ENCODE data around the gene ATG4D.
A peak's percentile ranks its signal among the peaks of the same experiment; 100 is the strongest.
"Not testable (repeated sequence)": the region's sequence is repeated elsewhere in the genome, so short reads cannot be mapped to it uniquely, and the experiment has no call there.

ATG4D gene

GRCh38 chr19:10553087-10553667 is 9.5 kb downstream of the ATG4D start:
- DNase-seq, result no peak

- DNase-seq, result no peak
Observed at GRCh38 chr19:10553943-10554381, 10.3 kb downstream of the ATG4D start.

DNA sequence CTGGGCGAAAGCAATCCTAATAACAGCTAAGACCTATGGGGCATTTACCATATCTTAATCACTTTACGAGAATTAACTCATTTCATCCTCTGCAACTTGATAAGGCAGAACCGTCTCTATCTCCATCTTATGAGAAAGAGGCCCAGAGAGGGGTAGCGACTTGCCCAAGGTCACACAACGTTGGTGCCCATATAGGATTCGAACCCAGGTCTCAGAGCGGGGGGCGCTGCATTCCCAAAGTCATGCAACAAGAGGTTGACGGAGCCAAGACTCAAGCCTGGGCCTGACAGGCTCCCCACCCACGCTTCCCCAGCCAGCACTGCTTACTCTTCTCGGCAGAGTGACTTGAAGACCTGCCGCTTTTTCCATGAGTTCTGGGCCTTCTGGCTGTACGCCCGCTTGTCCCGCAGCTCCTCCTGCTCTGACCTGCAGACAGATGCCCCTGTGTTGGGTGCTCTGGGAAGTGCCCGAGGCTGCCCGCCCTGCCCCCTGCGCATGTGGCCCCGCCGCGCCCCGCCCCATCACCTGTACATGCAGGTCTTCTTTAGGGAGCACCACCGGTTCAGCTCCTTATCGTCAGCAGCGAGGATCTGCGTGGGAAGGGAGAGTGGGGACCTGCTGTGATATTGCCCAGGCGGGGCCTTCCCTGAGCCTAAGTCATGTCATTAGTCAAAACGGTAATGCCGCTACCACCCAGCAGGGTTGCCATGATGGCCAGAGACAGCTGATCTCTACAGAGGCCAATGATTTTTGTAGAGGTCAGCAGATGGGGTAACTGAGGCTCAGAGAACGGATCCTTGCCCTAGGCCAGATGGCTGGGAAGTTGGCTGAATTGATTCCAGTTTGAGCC is 11.3 kb downstream of the ATG4D start:
- no peak for DNase-seq

- no peak for DNase-seq
Observed at GRCh38 chr19:10555610-10555973, 11.9 kb downstream of the ATG4D start.

DNA sequence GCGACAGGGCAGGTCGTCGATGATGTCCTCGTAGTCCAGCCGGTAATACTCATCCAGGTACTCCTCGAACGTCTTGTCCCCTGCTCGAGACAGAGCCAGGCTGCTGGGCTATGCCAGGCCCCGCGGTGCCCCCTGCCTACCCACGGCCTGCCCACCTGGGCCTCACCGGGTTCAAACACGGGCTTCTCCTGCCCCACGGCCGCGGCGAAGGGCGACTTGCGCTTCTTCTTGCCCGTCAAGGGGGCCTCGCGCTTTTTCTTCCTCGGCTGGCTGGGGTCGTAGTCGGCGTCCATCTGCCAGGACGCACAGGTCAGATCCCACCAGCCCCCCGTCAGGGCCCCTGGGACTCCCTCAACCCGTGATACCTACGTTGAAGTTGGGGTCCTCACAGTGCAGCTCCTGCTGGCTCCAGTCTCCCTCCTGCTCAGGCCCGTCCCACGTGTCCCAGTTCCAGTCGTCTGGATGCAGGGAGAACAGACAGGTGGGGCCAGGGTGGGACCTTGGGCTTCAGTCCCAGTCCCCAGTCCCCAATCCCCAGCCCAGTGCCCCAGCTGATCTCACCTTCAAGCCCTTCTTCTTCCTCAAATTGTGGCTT is 14.0 kb downstream of the ATG4D start:
- no peak for DNase-seq

- DNase-seq, result no peak
Observed at GRCh38 chr19:10560154-10560553, 16.4 kb downstream of the ATG4D start.

GRCh38 chr19:10562609-10563008 is 18.9 kb downstream of the ATG4D start:
- no peak for DNase-seq

DNA sequence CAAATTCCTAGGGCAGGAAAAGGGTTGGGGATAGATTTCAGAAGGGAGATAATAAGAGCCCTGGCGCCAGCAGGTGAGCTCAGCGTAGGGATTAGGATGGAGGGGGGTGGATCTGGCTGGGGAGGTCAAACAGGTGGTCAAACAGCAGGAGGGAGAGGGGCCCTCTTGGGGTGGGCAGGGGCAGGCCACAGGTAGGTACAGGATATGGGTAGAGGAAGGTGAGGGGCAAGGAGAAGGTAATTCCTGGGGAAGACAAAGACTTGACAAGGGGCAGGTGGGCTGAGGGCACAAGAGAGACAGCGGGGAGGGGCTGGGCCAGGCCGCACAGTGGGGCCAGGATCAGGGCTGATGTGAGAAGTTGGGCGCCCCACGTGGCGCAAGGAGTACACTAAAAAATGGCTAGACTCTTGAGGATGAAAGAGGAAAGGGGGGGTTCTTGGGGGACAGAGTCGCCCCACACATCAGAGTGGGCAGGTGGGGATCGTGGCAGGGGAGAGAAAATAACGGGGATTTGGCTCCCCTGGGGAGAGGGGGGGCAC is 21.4 kb downstream of the ATG4D start:
- peak in 1 of 2 donors; percentile 39 for DNase-seq

DNA sequence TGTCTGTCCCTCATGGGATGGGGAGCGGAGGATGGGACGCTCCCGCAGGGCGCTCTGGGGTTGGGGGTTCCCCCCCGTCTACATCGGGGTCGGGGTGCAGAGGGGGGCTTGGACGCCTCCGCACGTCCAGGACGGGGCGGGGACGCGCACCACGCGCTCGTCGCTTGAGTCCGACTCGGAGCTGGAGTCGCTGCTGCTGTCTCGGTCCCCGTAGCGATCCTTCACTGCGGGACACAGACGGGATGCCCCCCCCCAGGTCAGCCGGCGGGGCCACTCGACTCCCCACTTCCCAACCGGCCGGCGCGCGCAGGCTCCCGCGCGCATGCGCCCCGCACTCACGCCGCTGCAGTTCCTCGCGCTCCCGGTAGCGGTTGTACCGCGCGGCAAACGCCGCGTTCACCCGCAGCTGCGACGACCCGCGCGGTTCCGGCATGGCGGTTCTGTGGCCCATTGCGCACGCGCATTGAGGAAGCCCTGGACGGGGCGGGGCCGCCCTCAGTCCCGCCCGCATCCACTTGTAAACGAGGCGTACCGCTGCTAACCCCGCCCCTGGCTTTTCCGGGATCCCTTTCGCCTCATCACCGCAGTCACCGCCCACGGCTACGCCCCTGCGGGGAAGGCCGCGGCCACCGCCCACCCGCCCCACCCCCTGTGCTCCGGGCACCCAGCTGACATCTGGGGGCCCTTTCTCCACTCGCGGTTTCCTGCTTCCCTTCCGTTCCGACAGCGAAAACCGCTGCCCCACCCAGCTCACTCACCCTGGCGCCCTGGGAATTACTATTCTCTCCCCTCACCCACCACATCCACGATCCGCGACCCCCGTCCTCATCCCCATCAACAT is 22.1 kb downstream of the ATG4D start, which contains the start of gene KRI1:
Gene KRI1, minus strand, starts transcription at position 444 of the 841 bp plus-strand sequence. Its CDS starts 11 bp downstream, at position 433.
- DNase-seq, result peak; percentile 97 to 99

DNA sequence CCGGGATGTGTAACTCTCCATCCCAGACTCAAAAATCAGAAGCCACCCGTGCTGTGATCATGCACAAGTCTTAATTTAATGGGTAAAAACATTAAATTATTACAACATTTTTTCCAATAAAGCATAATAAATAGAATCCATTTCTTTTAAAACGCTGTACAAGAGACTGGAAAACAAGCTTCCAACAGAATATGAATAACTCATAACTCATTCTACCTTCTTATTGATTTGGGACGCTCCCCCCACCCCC is 22.6 kb downstream of the ATG4D start:
- DNase-seq, result no peak

GRCh38 chr19:10566658-10567410 is 23.1 kb downstream of the ATG4D start:
- peak; percentile 31 to 49 for DNase-seq

- DNase-seq, result no peak
Observed at GRCh38 chr19:10567656-10568055, 24.0 kb downstream of the ATG4D start.

DNA sequence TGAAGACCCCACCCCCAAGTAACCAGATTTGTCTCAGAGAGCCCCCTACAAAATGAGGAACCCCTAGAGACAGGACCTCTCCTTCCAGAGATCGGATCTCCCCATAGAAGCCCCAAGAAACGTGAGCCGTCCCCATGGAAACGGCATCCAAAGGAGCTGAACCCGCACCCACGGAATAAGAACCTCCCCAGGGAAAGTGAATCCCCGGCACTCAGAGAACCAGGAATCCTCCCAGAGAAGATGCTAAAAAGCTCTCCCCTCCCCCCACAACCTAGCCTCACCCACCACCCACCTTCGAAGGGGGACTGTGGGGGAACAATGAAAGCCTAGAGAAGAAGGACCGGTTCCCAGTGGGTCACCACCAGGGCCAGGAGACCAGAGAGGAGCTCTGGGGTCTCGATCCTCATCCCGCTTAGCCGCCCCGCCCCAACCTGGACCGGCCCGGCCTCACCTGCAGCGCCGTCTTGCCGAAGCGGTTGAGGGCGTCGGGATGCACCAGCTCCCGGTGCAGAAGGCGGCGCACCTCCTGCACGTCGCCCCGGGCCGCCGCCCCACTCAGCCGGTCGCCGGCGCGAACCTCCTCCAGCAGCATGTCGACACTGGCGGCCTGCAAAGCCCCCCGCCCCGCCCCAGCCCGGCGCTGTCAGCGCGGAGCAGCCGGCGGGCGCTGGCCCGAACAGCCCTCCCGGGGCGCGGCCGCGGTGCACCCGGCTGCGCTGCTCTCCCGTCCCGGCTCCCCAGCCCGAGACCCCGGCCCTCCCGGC is 24.5 kb downstream of the ATG4D start:
- no peak for DNase-seq

GRCh38 chr19:10568826-10569651 is 25.3 kb downstream of the ATG4D start, which contains the start of gene CDKN2D:
CDKN2D (minus strand) TSS chr19:10568979; CDS start chr19:10568653, 326 bp downstream.
- DNase-seq, result peak; percentile 99

DNA sequence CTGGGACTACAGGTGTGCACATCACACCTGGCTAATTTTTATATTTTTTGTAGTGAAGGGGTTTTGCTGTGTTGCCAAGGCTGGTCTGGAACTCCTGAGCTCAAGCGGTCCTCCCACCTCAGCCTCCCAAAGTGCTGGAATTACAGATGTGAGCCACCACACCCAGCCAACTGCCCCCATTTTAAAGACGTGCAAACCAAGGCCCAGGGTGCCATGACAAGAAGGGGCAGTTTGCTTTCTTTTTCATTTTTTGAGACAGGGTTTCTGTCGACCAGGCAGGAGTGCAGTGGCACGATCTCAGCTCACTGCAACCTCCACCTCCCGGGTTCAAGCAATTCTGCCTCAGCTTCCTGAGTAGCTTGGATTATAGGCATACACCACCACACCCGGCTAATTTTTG is 30.1 kb downstream of the ATG4D start:
- not testable (repeated sequence) for DNase-seq

DNA sequence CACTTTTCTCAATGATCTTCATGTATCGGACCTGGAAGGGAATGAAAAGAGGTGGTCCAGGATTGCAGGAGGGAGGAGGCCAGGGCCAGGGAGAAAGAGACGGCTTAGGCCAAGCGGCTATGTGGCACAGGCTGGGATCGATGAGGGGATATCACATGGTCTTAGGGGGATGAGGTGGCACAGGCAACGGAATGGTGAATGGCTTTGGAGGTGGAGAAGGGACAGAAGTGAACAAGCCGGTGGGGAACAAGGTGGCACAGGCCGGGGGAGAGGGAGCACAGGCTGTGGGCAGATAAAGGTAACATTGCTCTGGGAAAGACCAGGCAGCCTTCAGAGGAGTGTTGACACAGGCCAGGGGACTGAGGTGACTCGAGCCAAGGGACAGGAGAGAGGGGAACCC is 30.8 kb downstream of the ATG4D start:
- no peak for DNase-seq

DNA sequence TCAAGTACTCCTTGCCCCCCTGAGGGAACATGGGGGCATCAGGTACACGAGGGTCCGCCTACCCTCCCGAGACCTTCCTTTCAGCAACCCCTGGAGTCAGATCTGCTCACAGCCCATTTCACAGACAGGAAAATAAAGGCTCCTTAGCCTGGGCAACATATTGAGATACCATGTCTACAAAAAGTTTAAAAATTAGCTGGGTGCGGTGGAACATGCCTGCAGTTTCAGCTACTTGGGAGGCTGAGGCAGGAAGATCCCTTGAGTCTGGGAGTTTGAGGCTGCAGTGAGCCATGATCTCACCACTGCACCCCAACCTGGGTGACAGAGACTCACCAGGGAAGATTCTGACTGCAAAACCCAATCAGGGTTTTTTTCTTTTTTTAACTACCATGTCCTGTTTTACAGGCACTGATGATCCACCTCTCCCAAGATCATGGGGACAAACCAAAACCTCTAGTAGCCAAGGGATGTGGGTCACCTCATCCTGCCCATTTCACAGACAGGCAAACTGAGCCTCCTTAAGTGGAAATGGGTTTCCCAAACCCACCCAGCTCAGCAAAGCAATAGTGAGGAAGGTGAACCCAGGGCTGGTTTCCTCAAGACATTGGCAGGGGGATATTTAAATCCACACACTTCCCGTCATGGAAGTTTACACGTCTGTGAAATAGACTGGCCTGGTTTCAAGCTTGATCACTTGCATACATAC is 31.5 kb downstream of the ATG4D start:
- DNase-seq, result no peak

GRCh38 chr19:10577951-10578350 is 34.2 kb downstream of the ATG4D start:
- no peak for DNase-seq

GRCh38 chr19:10580979-10581631 is 37.4 kb downstream of the ATG4D start:
- peak; percentile 78 to 99 for DNase-seq

All from inflammatory macrophage treated with lipopolysaccharide for 1 hour (primary cell).